Gastrocnemius medialis (tissue), 4 donors: ENCODE data around the gene HOXB1.

ENCODE experiments used
- POLR2A ChIP-seq, 2 donors: fragments of 450-650 bp; IDR thresholded peaks; one replicate each; pipeline ENCODE4 v1.6.1; 2017; ENCODE audit warnings: antibody characterized with exemption in 2 of 2, mild to moderate bottlenecking in 2 of 2, moderate library complexity in 2 of 2
- TF ChIP-seq, protein P1 (sequence below), 5 experiments: fragments of 450-650 bp in 3 of 5; fragments of 200-600 bp in 2 of 5; sonication (generic) in 2 of 5; IDR thresholded peaks in 4 of 5; conservative IDR thresholded peaks in 1 of 5; 1 replicate in 4 of 5; 2 replicates in 1 of 5; pipeline ENCODE4 v1.5.1; 2016 to 2019; ENCODE audit warnings: antibody characterized with exemption in 5 of 5, mild to moderate bottlenecking in 3 of 5, moderate library complexity in 3 of 5

GRCh38 chr17:48504953-48505352, 25.9 kb downstream of the HOXB1 start:
- no peak for TF ChIP-seq POLR2A (IDR thresholded peaks at IDR 0.05)
- TF ChIP-seq, protein P1, sequence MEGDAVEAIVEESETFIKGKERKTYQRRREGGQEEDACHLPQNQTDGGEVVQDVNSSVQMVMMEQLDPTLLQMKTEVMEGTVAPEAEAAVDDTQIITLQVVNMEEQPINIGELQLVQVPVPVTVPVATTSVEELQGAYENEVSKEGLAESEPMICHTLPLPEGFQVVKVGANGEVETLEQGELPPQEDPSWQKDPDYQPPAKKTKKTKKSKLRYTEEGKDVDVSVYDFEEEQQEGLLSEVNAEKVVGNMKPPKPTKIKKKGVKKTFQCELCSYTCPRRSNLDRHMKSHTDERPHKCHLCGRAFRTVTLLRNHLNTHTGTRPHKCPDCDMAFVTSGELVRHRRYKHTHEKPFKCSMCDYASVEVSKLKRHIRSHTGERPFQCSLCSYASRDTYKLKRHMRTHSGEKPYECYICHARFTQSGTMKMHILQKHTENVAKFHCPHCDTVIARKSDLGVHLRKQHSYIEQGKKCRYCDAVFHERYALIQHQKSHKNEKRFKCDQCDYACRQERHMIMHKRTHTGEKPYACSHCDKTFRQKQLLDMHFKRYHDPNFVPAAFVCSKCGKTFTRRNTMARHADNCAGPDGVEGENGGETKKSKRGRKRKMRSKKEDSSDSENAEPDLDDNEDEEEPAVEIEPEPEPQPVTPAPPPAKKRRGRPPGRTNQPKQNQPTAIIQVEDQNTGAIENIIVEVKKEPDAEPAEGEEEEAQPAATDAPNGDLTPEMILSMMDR (IDR thresholded peaks at IDR 0.05 in 4 of 5, conservative IDR thresholded peaks at IDR 0.05 in 1 of 5): no peak
